Breast epithelium (tissue), 3 donors: ENCODE measurements around the gene KCNK17.

ENCODE experiments used
- CTCF ChIP-seq, 3 donors: fragments of 450-650 bp; IDR thresholded peaks; one replicate each; pipeline ENCODE4 v1.5.1; 2016 to 2017; ENCODE audit warnings: antibody characterized with exemption in 3 of 3, mild to moderate bottlenecking in 3 of 3, moderate library complexity in 3 of 3
- POLR2A ChIP-seq: fragments of 450-650 bp; IDR thresholded peaks from one replicate; pipeline ENCODE4 v1.6.1; 2016; ENCODE audit warnings: antibody characterized with exemption, mild to moderate bottlenecking, moderate library complexity
- POLR2AphosphoS5 ChIP-seq, 3 donors: sonication (generic); formaldehyde crosslinking; IDR thresholded peaks; one replicate each; pipeline ENCODE4 v1.6.1; 2017; ENCODE audit warnings: antibody characterized with exemption in 3 of 3

DNA sequence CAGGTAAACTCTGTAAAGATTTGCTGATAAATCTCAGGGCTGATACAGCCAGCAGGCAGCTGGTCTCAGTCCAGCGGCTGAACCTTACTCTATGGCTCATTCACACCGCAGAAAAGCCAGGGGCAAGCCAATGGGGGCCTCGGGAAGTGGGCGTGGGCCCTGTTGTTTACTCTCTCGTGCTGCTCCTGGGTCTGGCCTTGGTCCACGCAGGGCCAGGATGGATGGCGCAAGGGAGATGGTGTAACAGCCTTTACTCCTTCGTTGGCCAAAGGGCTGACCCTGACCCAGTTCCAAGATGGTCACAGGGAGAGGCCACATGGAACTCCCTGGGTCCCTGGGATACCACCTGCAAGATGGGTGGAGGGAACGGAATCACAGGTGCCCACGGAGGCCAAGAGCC lies 16.2 kb downstream of the KCNK17 start:
- TF ChIP-seq POLR2AphosphoS5 (IDR thresholded peaks at IDR 0.05): no peak
- TF ChIP-seq CTCF (IDR thresholded peaks at IDR 0.05): no peak
- no peak for TF ChIP-seq POLR2A
